Heart left ventricle (tissue), 16 donors: Measurements from ENCODE around the gene NAA50. TPM values are rescaled to one million over a fixed set of nuclear protein-coding genes. Genes with fewer than 3 reads are reported as not detected.

Experiments used
- ATAC-seq, 4 donors: fragments of 200-7000 bp; cut with Tn5 transposase; one replicate each; pipeline ENCODE4 v1.9.1; 2020 to 2022; ENCODE audit warnings: moderate library complexity in 4 of 4, mild to moderate bottlenecking in 3 of 4, moderate number of reproducible peaks in 1 of 4
- DNase-seq, 5 donors: peaks; one replicate each; pipeline ENCODE4 v3.0.0-alpha.2; 2020
- H3K27ac ChIP-seq, 12 donors: fragments of 200-600 bp; sonication (generic) in 4 of 12; one replicate each; pipeline versions ENCODE4 v1.5.0 to v1.8.0; 2016 to 2022; ENCODE audit warnings: mild to moderate bottlenecking in 2 of 12
- H3K27me3 ChIP-seq, 9 donors: fragments of 200-600 bp; sonication (generic) in 2 of 9; one replicate each; pipeline versions ENCODE4 v1.5.1 to v1.8.0; 2016 to 2022; ENCODE audit warnings: mild to moderate bottlenecking in 3 of 9
- H3K36me3 ChIP-seq, 9 donors: fragments of 200-600 bp; sonication (generic) in 2 of 9; one replicate each; pipeline versions ENCODE4 v1.5.0 to v1.8.0; 2018 to 2022; ENCODE audit warnings: mild to moderate bottlenecking in 2 of 9
- H3K4me1 ChIP-seq, 12 donors: fragments of 200-600 bp; sonication (generic) in 4 of 12; one replicate each; pipeline versions ENCODE4 v1.5.0 to v1.8.0; 2016 to 2022; ENCODE audit warnings: mild to moderate bottlenecking in 3 of 12
- H3K4me3 ChIP-seq, 12 donors: fragments of 200-600 bp; sonication (generic) in 4 of 12; one replicate each; pipeline versions ENCODE4 v1.5.0 to v1.8.0; 2017 to 2022; ENCODE audit warnings: mild to moderate bottlenecking in 9 of 12, moderate library complexity in 4 of 12
- H3K9me3 ChIP-seq, 12 donors: fragments of 200-600 bp; sonication (generic) in 4 of 12; one replicate each; pipeline versions ENCODE4 v1.5.0 to v1.8.0; 2016 to 2022; ENCODE audit warnings: mild to moderate bottlenecking in 1 of 12
- CTCF ChIP-seq, 12 donors: fragments of 200-600 bp; sonication (generic) in 4 of 12; IDR thresholded peaks; one replicate each; pipeline versions ENCODE4 v1.5.0 to v1.8.0; 2018 to 2022; ENCODE audit warnings: antibody characterized with exemption in 12 of 12, mild to moderate bottlenecking in 5 of 12
- POLR2A ChIP-seq, 2 donors: fragments of 450-650 bp; IDR thresholded peaks; one replicate each; pipeline ENCODE4 v1.6.1; 2017; ENCODE audit warnings: antibody characterized with exemption in 2 of 2, mild to moderate bottlenecking in 2 of 2, moderate library complexity in 2 of 2
- WGBS, 4 donors: extraction: QIAGEN DNeasy Blood & Tissue Kit in 2 of 4; methylation state at CpG; one replicate each; pipeline versions ENCODE4 v1.1.5 to v1.1.7; 2013 to 2018; 5-methylcytosine and 5-hydroxymethylcytosine counted together
- intact Hi-C, 10 donors: fragments of 100-400 bp; cut with DNase I; formaldehyde crosslinking; loops; one replicate each; pipeline versions ENCODE4 v1.11.1 to v1.14.2; 2022
- polyA plus RNA-seq, 2 donors: library from polyadenylated mRNA; stranded (reverse); fragments of 200-250 nt; gene quantifications; one replicate each; pipeline ENCODE4 v1.2.3, GENCODE V29; 2013
- total RNA-seq, 9 donors: library from RNA; depleted of rRNA in 2 of 9; stranded (reverse); fragments of >200 nt in 2 of 9; fragmentation: NEBNext Ultra II Directional in 3 of 9; extraction: Animal tissue kit (Norgen Biotek cat#: 25700) in 3 of 9; gene quantifications; one replicate each; pipeline versions ENCODE4 v1.1.0 to v1.2.4, GENCODE V29; 2016 to 2023
- donor health status: ischemic (EF 13 %, LVEDD 7.1; RV severe dilation, severe dysfunction).
- donor health status: healthy with polysubstance abuse.
- donor health status: DM: no; HTN: yes; CAD: no.
- donor health status: DM: no; HTN: no; CAD: no.
- donor health status: ischemic (EF 25% LVEDD 6.9; RV normal size, moderate dysfunction).
- donor health status: ischemic (EF 25% LVEDD 5.7; RV mildly dilated, moderate dysfunction).
- donor health status: healthy.
- donor health status: DM: yes; HTN: yes; CAD: no.
- donor health status: ischemic (EF 35%, LVEDD 5.7; RV mildly dilated, moderate dysfunction).
- donor health status: nonischemic (EF 11% LVEDD 7.7; RV severe dilation, severe dysfunction).
- donor health status: DM: yes; HTN: yes; CAD: no.
- donor health status: PGD.
- donor health status: ischemic (EF 29% LVEDD 5.4; RV normal size, mild dysfunction).
- donor health status: nonischemic (EF 23%, LVEDD 6.1; RV moderate dilation, normal function).

The NAA50 gene
- total and polyA plus RNA-seq, 11 donors, result 15.0 to 147 (median 77.6) TPM

- WGBS, 4 donors, result 51 to 61% (median 56%) methylated on average over 4 of the region's 4 CpGs
- intact Hi-C loops, result loop anchor here in 2 of 10 donors (5.0 kb wide), 1 partner anchor 37 kb away; the partner anchor contains the start of genes ATP6V1A (in 2 of the 2) and NAA50 (in 2 of the 2)
- TF ChIP-seq CTCF (IDR thresholded peaks at IDR 0.05) (no peak), POLR2A (IDR thresholded peaks at IDR 0.05) (no peak)
- H3K36me3 ChIP-seq, result peaks cover 0 to 69% (median 42%) of the 10 kb centered on the region in 9 donors
- H3K27me3 ChIP-seq, result no peaks in the 10 kb centered on the region
- DNase-seq (no peak), ATAC-seq (peak in 1 of 4 donors; percentile 39)
- H3K9me3 ChIP-seq, result no peaks in the 10 kb centered on the region
- H3K27ac ChIP-seq, result peak overlapping the region in 9 of 12 donors; percentile 2 to 74 (median 25)
- H3K4me1 ChIP-seq, result peaks cover 0 to 36% (median 12%) of the 10 kb centered on the region in 12 donors
- peak overlapping the region in 2 of 12 donors; percentile 1 to 19 for H3K4me3 ChIP-seq
Observed at GRCh38 chr3:113783980-113784379, 37.9 kb upstream of the NAA50 start.

- intact Hi-C loops, result loop anchor here in 2 of 10 donors (5.0 kb wide), 1 partner anchor 36 kb away; the partner anchor contains the start of genes ATP6V1A (in 2 of the 2) and NAA50 (in 2 of the 2)
- TF ChIP-seq CTCF (IDR thresholded peaks at IDR 0.05), result no peak
- TF ChIP-seq POLR2A (IDR thresholded peaks at IDR 0.05), result no peak
- DNase-seq (no peak), ATAC-seq (peak in 1 of 4 donors; percentile 37)
- no peaks in the 10 kb centered on the region for H3K27me3 ChIP-seq
- H3K27ac ChIP-seq, result peak overlapping the region in 8 of 12 donors; percentile 2 to 74 (median 27)
- peak overlapping the region in 2 of 12 donors; percentile 1 to 19 for H3K4me3 ChIP-seq
- no peaks in the 10 kb centered on the region for H3K9me3 ChIP-seq
- peaks cover 0 to 36% (median 12%) of the 10 kb centered on the region in 12 donors for H3K4me1 ChIP-seq
- H3K36me3 ChIP-seq, result peaks cover 0 to 65% (median 38%) of the 10 kb centered on the region in 9 donors
Observed at GRCh38 chr3:113783463-113783862, 37.4 kb upstream of the NAA50 start.

- no peak for ATAC-seq
Observed at GRCh38 chr3:113776564-113776963, 30.5 kb upstream of the NAA50 start.

GRCh38 chr3:113775516-113775915 is 29.5 kb upstream of the NAA50 start:
- Histone ChIP-seq H3K4me3 (no peak overlapping the region), H3K4me1 (peaks cover 0 to 12% (median 0%) of the 10 kb centered on the region in 12 donors), H3K36me3 (peaks cover 0 to 21% (median 4%) of the 10 kb centered on the region in 9 donors), H3K27me3 (no peaks in the 10 kb centered on the region), H3K9me3 (no peaks in the 10 kb centered on the region), H3K27ac (no peak overlapping the region)
- no peak for TF ChIP-seq POLR2A (IDR thresholded peaks at IDR 0.05)
- TF ChIP-seq CTCF (IDR thresholded peaks at IDR 0.05), result no peak
- no peak for DNase-seq
- WGBS, 4 donors, result 80 to 100% (median 97%) methylated on average over 1 of the region's 1 CpG
- ATAC-seq, result no peak
- intact Hi-C loops, result no loop called here

More at GRCh38 chr3:113776564-113776963, 30.5 kb upstream of the NAA50 start:
- Histone ChIP-seq H3K27ac (no peak overlapping the region), H3K9me3 (no peaks in the 10 kb centered on the region), H3K4me3 (no peak overlapping the region), H3K4me1 (peaks cover 0 to 14% (median 0%) of the 10 kb centered on the region in 12 donors), H3K27me3 (no peaks in the 10 kb centered on the region), H3K36me3 (peaks cover 0 to 31% (median 4%) of the 10 kb centered on the region in 9 donors)
- intact Hi-C loops, result no loop called here
- WGBS, 4 donors, result 91 to 96% (median 94%) methylated on average over 3 of the region's 3 CpGs
- DNase-seq, result no peak
- no peak for TF ChIP-seq CTCF (IDR thresholded peaks at IDR 0.05)
- no peak for TF ChIP-seq POLR2A (IDR thresholded peaks at IDR 0.05)
